ENCODE measurements around the gene ESRRG.

Gene ESRRG

GRCh38 chr1:216651826-216652418 is 71.3 kb downstream of the ESRRG start:
- H3K36me3 ChIP-seq = no peaks in the 10 kb centered on the region
- no peak for TF ChIP-seq CTCF (IDR thresholded peaks at IDR 0.05)
- no peak overlapping the region for H3K27ac ChIP-seq
- DNase-seq = no peak
- H3K27me3 ChIP-seq = no peaks in the 10 kb centered on the region
- intact Hi-C loops (cut with DNase I; ENCODE audit: low total_unique reads) = no loop called here
- H3K4me1 ChIP-seq = no peaks in the 10 kb centered on the region
- H3K4me3 ChIP-seq = no peak overlapping the region
- H3K9me3 ChIP-seq = no peaks in the 10 kb centered on the region

DNA sequence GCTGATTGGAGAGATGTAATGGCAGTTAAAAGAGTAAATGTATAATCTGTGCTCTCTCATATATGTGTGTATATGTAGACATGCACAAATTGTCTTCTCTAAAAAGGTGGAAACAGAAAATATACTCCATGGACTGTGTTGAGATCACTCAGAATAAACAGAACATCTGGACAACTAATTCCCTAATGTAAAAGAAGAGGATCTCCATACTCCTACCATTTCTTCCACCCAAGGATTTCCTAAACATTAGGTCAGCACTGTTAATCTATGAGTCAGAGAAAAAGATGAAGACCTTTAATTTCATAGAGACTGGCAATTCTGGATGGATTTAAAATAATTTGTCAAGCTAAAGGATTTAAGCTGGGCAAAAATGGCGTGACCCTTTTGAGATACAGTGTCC is 80.1 kb downstream of the ESRRG start:
- no peaks in the 10 kb centered on the region for H3K36me3 ChIP-seq
- no peaks in the 10 kb centered on the region for H3K27me3 ChIP-seq
- no peak overlapping the region for H3K4me3 ChIP-seq
- H3K4me1 ChIP-seq = no peaks in the 10 kb centered on the region
- H3K27ac ChIP-seq = no peak overlapping the region
- intact Hi-C loops (cut with DNase I; ENCODE audit: low total_unique reads) = no loop called here
- DNase-seq = no peak
- no peak for TF ChIP-seq CTCF (IDR thresholded peaks at IDR 0.05)
- H3K9me3 ChIP-seq = no peaks in the 10 kb centered on the region

DNA sequence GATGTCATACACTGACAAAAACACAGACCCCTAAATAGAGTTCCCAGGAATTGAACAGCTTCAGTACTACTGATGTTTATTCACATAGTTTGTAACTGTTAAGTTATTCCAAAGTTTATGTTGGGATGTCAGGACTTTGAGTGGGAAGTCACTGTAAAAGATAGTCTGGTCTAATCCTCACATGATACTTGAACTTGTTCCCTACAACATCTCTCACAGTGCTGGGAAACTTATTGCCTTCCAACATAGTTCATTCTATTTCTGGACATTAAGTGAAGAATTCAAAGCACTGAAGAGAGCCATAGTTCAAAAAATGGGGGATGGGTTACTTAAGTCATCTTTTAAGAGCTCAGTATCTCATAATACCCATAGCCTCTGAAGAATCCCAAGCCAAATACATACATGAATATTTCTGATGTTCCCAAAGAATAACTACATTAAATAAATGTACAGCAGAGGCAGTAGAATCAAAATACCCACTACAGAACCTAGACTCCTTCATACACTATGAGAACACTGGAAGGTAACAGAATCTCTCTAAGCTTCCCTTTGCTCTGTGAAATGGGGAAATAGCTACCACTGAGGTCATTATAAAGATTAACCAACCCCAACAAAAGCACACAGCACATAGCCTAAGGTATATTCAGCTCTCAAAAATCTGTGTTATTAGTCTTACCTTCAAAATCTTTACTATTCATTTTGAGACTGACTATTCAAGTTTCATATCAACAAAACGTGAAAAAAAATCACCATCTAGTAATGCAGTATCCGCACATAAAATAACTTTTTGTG is 81.4 kb downstream of the ESRRG start:
- DNase-seq = no peak
- H3K36me3 ChIP-seq = no peaks in the 10 kb centered on the region
- no peaks in the 10 kb centered on the region for H3K9me3 ChIP-seq
- no peaks in the 10 kb centered on the region for H3K4me1 ChIP-seq
- H3K27ac ChIP-seq = no peak overlapping the region
- H3K4me3 ChIP-seq = no peak overlapping the region
- no peaks in the 10 kb centered on the region for H3K27me3 ChIP-seq
- intact Hi-C loops (cut with DNase I; ENCODE audit: low total_unique reads) = no loop called here
- TF ChIP-seq CTCF (IDR thresholded peaks at IDR 0.05) = no peak

DNA sequence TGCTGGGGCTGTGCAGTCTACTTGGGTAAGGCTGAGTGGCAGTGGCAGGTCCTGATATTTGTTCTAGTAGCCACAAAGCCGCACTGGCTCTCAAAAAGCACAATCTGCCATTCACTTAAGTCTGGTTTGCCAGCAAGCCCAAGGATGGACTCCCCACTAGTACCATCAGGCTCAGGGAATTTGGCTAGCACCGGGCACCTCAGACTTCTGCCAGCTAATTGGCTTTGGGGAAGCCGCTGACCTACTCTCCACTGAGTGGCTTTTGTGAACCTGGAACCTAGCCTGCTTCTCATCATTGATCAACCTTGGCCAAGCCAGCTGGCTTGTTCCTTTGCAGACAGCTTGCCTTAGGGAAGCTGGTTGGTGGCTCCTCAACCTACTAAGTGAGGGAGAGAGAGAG is 83.1 kb downstream of the ESRRG start:
- no peaks in the 10 kb centered on the region for H3K36me3 ChIP-seq
- no peaks in the 10 kb centered on the region for H3K4me1 ChIP-seq
- intact Hi-C loops (cut with DNase I; ENCODE audit: low total_unique reads) = no loop called here
- no peak for TF ChIP-seq CTCF (IDR thresholded peaks at IDR 0.05)
- H3K27ac ChIP-seq = no peak overlapping the region
- no peak for DNase-seq
- H3K27me3 ChIP-seq = no peaks in the 10 kb centered on the region
- no peaks in the 10 kb centered on the region for H3K9me3 ChIP-seq
- H3K4me3 ChIP-seq = no peak overlapping the region

GRCh38 chr1:216632980-216633379 is 90.2 kb downstream of the ESRRG start:
- H3K36me3 ChIP-seq = no peaks in the 10 kb centered on the region
- no peak overlapping the region for H3K4me3 ChIP-seq
- H3K27me3 ChIP-seq = no peaks in the 10 kb centered on the region
- DNase-seq = no peak
- intact Hi-C loops (cut with DNase I; ENCODE audit: low total_unique reads) = no loop called here
- no peaks in the 10 kb centered on the region for H3K9me3 ChIP-seq
- no peaks in the 10 kb centered on the region for H3K4me1 ChIP-seq
- H3K27ac ChIP-seq = no peak overlapping the region
- no peak for TF ChIP-seq CTCF (IDR thresholded peaks at IDR 0.05)

All from tibial artery (tissue), 4 donors.